Measurements from ENCODE around the gene MPO. TPM values are rescaled to one million over a fixed set of nuclear protein-coding genes. Genes with fewer than 3 reads are reported as not detected.

The MPO gene
- total and polyA plus RNA-seq, 2 donors (not counting 3 experiments of a cell fraction or from before 2014, with no cell fraction given), result not detected

DNA sequence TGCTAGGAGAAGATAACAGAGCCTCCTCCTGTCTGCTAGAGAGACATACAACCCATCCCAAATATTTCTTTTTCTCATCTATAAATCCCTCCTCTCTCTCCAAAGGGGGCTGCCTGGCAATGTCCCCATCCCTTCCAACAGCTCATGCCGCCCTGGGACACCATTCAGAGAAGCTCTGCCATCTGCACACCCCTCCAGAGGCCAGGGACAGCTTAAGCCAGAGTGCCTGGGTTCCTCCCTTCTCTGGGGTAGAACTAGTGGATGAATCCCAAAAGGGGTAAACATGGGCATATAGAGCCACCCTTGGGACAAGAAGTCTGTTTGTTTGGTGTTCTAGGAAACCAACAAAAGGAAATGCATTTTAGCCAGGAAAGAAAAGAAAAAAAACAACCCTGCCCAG, 44.9 kb downstream of the MPO start:
- TF ChIP-seq POLR2AphosphoS5 (IDR thresholded peaks at IDR 0.05; ENCODE audit: insufficient read depth, low read depth, low read length), result no peak
- TF ChIP-seq FOS (IDR thresholded peaks at IDR 0.05; ENCODE audit: borderline replicate concordance, insufficient read depth, low read length), result no peak
- TF ChIP-seq POLR2A (IDR thresholded peaks at IDR 0.05; ENCODE audit: low read depth, low read length), result no peak
- TF ChIP-seq GATA2 (IDR thresholded peaks at IDR 0.05; ENCODE audit: insufficient read depth, insufficient read length, low read depth, low read length), result no peak
- TF ChIP-seq JUN (IDR thresholded peaks at IDR 0.05; ENCODE audit: borderline replicate concordance, insufficient read depth, insufficient read length, low read depth), result no peak
- TF ChIP-seq EZH2 (IDR thresholded peaks at IDR 0.05; ENCODE audit: borderline replicate concordance, low read depth, low read length, severe bottlenecking), result no peak
- TF ChIP-seq, protein P1, sequence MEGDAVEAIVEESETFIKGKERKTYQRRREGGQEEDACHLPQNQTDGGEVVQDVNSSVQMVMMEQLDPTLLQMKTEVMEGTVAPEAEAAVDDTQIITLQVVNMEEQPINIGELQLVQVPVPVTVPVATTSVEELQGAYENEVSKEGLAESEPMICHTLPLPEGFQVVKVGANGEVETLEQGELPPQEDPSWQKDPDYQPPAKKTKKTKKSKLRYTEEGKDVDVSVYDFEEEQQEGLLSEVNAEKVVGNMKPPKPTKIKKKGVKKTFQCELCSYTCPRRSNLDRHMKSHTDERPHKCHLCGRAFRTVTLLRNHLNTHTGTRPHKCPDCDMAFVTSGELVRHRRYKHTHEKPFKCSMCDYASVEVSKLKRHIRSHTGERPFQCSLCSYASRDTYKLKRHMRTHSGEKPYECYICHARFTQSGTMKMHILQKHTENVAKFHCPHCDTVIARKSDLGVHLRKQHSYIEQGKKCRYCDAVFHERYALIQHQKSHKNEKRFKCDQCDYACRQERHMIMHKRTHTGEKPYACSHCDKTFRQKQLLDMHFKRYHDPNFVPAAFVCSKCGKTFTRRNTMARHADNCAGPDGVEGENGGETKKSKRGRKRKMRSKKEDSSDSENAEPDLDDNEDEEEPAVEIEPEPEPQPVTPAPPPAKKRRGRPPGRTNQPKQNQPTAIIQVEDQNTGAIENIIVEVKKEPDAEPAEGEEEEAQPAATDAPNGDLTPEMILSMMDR (IDR thresholded peaks at IDR 0.05; ENCODE audit: extremely low read depth in 1 of 2, insufficient read depth in 1 of 2, low read depth in 1 of 2, low read length in 2 of 2), result no peak
- DNase-seq (ENCODE audit: low read depth, low spot score) (no peak), FAIRE-seq (no peak)
- Histone ChIP-seq H2AFZ (ENCODE audit: low read depth, low read length) (no peak overlapping the region), H3K27me3 (ENCODE audit: control insufficient read depth in 2 of 2, insufficient read depth in 2 of 2, low read length in 2 of 2) (peaks cover 10 to 21% of the 10 kb centered on the region in 2 experiments), H3K36me3 (ENCODE audit: control insufficient read depth in 2 of 2, extremely low read depth in 1 of 2, insufficient read depth in 2 of 2, low read length in 2 of 2) (no peaks in the 10 kb centered on the region), H4K20me1 (replicated peaks; ENCODE audit: control insufficient read depth, extremely low read depth, insufficient read depth, low read length) (no peaks in the 10 kb centered on the region), H3K9ac (replicated peaks; ENCODE audit: extremely low read depth, insufficient read depth, low read length) (no peak overlapping the region), H3K4me1 (ENCODE audit: control insufficient read depth, extremely low read depth, insufficient read depth, low read length) (no peaks in the 10 kb centered on the region), H3K9me3 (replicated peaks; ENCODE audit: control insufficient read depth, insufficient read depth, low read length) (no peaks in the 10 kb centered on the region), H3K27ac (ENCODE audit: insufficient read depth, low read depth, low read length) (no peak overlapping the region), H3K9me1 (replicated peaks; ENCODE audit: control insufficient read depth, extremely low read depth, insufficient read depth, low read length) (no peaks in the 10 kb centered on the region), H3K79me2 (ENCODE audit: control insufficient read depth, insufficient read depth, low read length) (no peaks in the 10 kb centered on the region), H3K4me2 (ENCODE audit: insufficient read depth, low read length) (no peak overlapping the region), H3K4me3 (replicated peaks in 1 of 3; ENCODE audit: insufficient read depth in 1 of 3, low read depth in 1 of 3, low read length in 3 of 3) (no peak overlapping the region)
- ChIA-PET CTCF (interaction anchor here (0.7 to 4.4 kb wide), 4 partner anchors 11 to 1093 kb away, joined by 3 to 30 read pairs (median 3); no protein-coding TSS in a partner anchor), POLR2A (no interaction called here)
- no TSS peak for BruUV-seq (replicated peaks)
- intact Hi-C loops (cut with micrococcal nuclease), result no loop called here
- dilution Hi-C loops (cut with MboI; ENCODE audit: extremely low pct_ligation_motif_present, low sequenced_read_pairs), result no loop called here

Data from endothelial cell of umbilical vein (primary cell).